Panc1 (cell line): ENCODE data around the gene GPAM. TPM values are rescaled to one million over a fixed set of nuclear protein-coding genes. Genes with fewer than 3 reads are reported as not detected.

Experiments used
- ATAC-seq: fragments of 200-7000 bp; cut with Tn5 transposase; 2 replicates; pipeline ENCODE4 v1.9.1; 2020; ENCODE audit warnings: mild to moderate bottlenecking, moderate library complexity
- BruUV-seq: library from RNA; stranded (reverse); fragments of 400-500 nt; replicated peaks from 2 replicates; lab custom pipeline; 2021; lab: Mats Ljungman, UMichigan
- CTCF ChIA-PET: fragments of 300-600 bp; sonication (Branson Sonifier 250); formaldehyde crosslinking; loops from one replicate; lab custom pipeline; 2022; ENCODE audit warnings: antibody characterized with exemption; lab: Charles Lee
- POLR2A ChIA-PET: fragments of 300-600 bp; sonication (Branson Sonifier 250); formaldehyde crosslinking; loops from one replicate; lab custom pipeline; 2022; ENCODE audit warnings: antibody characterized with exemption; lab: Charles Lee
- DNase-seq: peaks from one replicate; pipeline ENCODE4 v3.0.0-alpha.2; 2010; ENCODE audit warnings: low read depth, low spot score
- H3K27ac ChIP-seq: 2 replicates; pipeline ENCODE4 v1.5.1; 2011; ENCODE audit warnings: mild to moderate bottlenecking, low read length, inconsistent platforms
- H3K27me3 ChIP-seq: fragments of 200-500 bp; sonication (Bioruptor generic); 2 replicates; pipeline ENCODE4 v1.6.0; 2014; ENCODE audit warnings: low read length, inconsistent platforms; ENCODE audit not compliant: control insufficient read depth, insufficient read depth
- H3K36me3 ChIP-seq: fragments of 200-500 bp; sonication (Bioruptor generic); 2 replicates; pipeline ENCODE4 v1.5.1; 2014; ENCODE audit warnings: inconsistent platforms, mild to moderate bottlenecking, low read length, moderate library complexity; ENCODE audit not compliant: control insufficient read depth, insufficient read depth
- H3K4me1 ChIP-seq: 2 replicates; pipeline ENCODE4 v1.5.1; 2011; ENCODE audit warnings: inconsistent platforms, mild to moderate bottlenecking, low read length, moderate library complexity; ENCODE audit not compliant: control insufficient read depth, insufficient read depth
- H3K4me3 ChIP-seq, 2 experiments: 2 replicates each; pipeline ENCODE4 v1.5.1; 2011 to 2012; ENCODE audit warnings: low read depth in 2 of 2, low read length in 2 of 2, mild to moderate bottlenecking in 2 of 2, inconsistent platforms in 1 of 2, moderate library complexity in 1 of 2
- H3K9me3 ChIP-seq: fragments of 200-500 bp; sonication (Bioruptor generic); 2 replicates; pipeline ENCODE4 v1.5.1; 2014; ENCODE audit warnings: low read depth, mild to moderate bottlenecking, inconsistent platforms, low read length, moderate library complexity; ENCODE audit not compliant: control insufficient read depth, insufficient read depth
- CTCF ChIP-seq: fragments of 450-650 bp; IDR thresholded peaks from 2 replicates; pipeline ENCODE4 v1.5.1; 2017; ENCODE audit warnings: mild to moderate bottlenecking
- POLR2AphosphoS5 ChIP-seq: IDR thresholded peaks from 2 replicates; pipeline ENCODE4 v1.6.1; 2012; ENCODE audit warnings: mild to moderate bottlenecking, low read depth, low read length, moderate library complexity
- REST ChIP-seq, 2 experiments: IDR thresholded peaks; 2 replicates each; pipeline ENCODE4 v1.6.1; 2011 to 2012; ENCODE audit warnings: low read depth in 2 of 2, control low read depth in 1 of 2, low read length in 1 of 2, mild to moderate bottlenecking in 1 of 2, moderate library complexity in 1 of 2; ENCODE audit not compliant: insufficient read depth in 1 of 2
- SIN3A ChIP-seq: IDR thresholded peaks from 2 replicates; pipeline ENCODE4 v1.6.1; 2012; ENCODE audit warnings: low read depth, mild to moderate bottlenecking, low read length, moderate library complexity, borderline replicate concordance; ENCODE audit not compliant: insufficient read depth
- TCF7L2 ChIP-seq: IDR thresholded peaks from 2 replicates; pipeline ENCODE4 v1.6.1; 2011; ENCODE audit warnings: mild to moderate bottlenecking, low read depth, low read length, inconsistent platforms
- in situ Hi-C: cut with HindIII; loops from 2 replicates; pipeline ENCODE4 v1.10.0; 2016; ENCODE audit warnings: low sequenced_read_pairs, low pct_unique_long_range_greater_than_20kb
- intact Hi-C: fragments of 100-400 bp; cut with micrococcal nuclease; formaldehyde crosslinking; loops from one replicate; pipeline ENCODE4 v1.10.0; 2022; ENCODE audit not compliant: unreplicated experiment
- total RNA-seq: library from RNA; stranded (reverse); gene quantifications from one replicate; pipeline ENCODE4 v1.2.1, GENCODE V29; 2021; ENCODE audit not compliant: unreplicated experiment

GPAM gene
- total RNA-seq, 1 experiment from 2014 or later = 8.0 TPM

GRCh38 chr10:112136486-112137153 lies 46.9 kb downstream of the GPAM start:
- BruUV-seq = no TSS peak
- no peak overlapping the region for H3K27ac ChIP-seq
- H3K4me1 ChIP-seq = no peaks in the 10 kb centered on the region
- no peaks in the 10 kb centered on the region for H3K36me3 ChIP-seq
- ChIA-PET CTCF (interaction anchor here (0.6 to 2.6 kb wide), 7 partner anchors 10 to 1278 kb away, joined by 3 to 12 read pairs (median 6); no protein-coding TSS in a partner anchor), POLR2A (no interaction called here)
- intact Hi-C loops = loop anchor here (1.0 to 5.0 kb wide), 2 partner anchors 380 to 1389 kb away; no protein-coding TSS in a partner anchor
- DNase-seq = no peak
- 0 out of 2 replicates have a peak, but pooled peaks cover 3% of the 10 kb centered on the region for H3K27me3 ChIP-seq
- ATAC-seq = no peak
- no peak overlapping the region for H3K4me3 ChIP-seq
- in situ Hi-C loops = no loop called here
- no peak for TF ChIP-seq CTCF
- TF ChIP-seq TCF7L2 = no peak
- no peak for TF ChIP-seq REST (IDR thresholded peaks at IDR 0.05; ENCODE audit: insufficient read depth in 1 of 2, low read depth in 2 of 2, low read length in 1 of 2)
- TF ChIP-seq POLR2AphosphoS5 = no peak
- TF ChIP-seq SIN3A = no peak
- no peaks in the 10 kb centered on the region for H3K9me3 ChIP-seq

- no peaks in the 10 kb centered on the region for H3K36me3 ChIP-seq
- H3K9me3 ChIP-seq = no peaks in the 10 kb centered on the region
- POLR2A ChIA-PET = no interaction called here
- in situ Hi-C loops (no loop called here), intact Hi-C loops (loop anchor here (5.0 kb wide), 1 partner anchor 1388 kb away; no protein-coding TSS in a partner anchor)
- H3K4me3 ChIP-seq = no peak overlapping the region
- no peak for ATAC-seq
- 0 out of 2 replicates have a peak, but pooled peaks cover 3% of the 10 kb centered on the region for H3K27me3 ChIP-seq
- no peaks in the 10 kb centered on the region for H3K4me1 ChIP-seq
- no peak for DNase-seq
- no TSS peak for BruUV-seq
- CTCF ChIA-PET = interaction anchor here (2.6 kb wide), 1 partner anchor 15 kb away, joined by 12 read pairs; no protein-coding TSS in a partner anchor
- no peak overlapping the region for H3K27ac ChIP-seq
- TF ChIP-seq TCF7L2 = no peak
- TF ChIP-seq CTCF = no peak
- TF ChIP-seq REST (IDR thresholded peaks at IDR 0.05; ENCODE audit: insufficient read depth in 1 of 2, low read depth in 2 of 2, low read length in 1 of 2) = no peak
- TF ChIP-seq POLR2AphosphoS5 = no peak
- no peak for TF ChIP-seq SIN3A
These were observed 48.0 kb downstream of the GPAM start for GRCh38 chr10:112135604-112136003.
